HepG2 (cell line): ENCODE measurements around the gene SLC23A3. TPM values are rescaled to one million over a fixed set of nuclear protein-coding genes. Genes with fewer than 3 reads are reported as not detected.
A peak's percentile ranks its signal among the peaks of the same experiment; 100 is the strongest.

Source experiments
- CHD2 ChIP-seq: IDR thresholded peaks from 2 replicates; pipeline ENCODE4 v1.6.1; 2011; ENCODE audit warnings: low read depth, low read length, improper control_type of control experiment
- EP300 ChIP-seq, 3 experiments: sonication (generic) in 1 of 3; formaldehyde crosslinking in 1 of 3; IDR thresholded peaks; 2 replicates each; pipeline versions ENCODE4 v1.5.1 to v1.6.1; 2011 to 2020; ENCODE audit warnings: low read depth in 2 of 3, low read length in 2 of 3, borderline replicate concordance in 1 of 3, improper control_type of control experiment in 1 of 3, mild to moderate bottlenecking in 1 of 3, missing genetic modification reagents in 1 of 3, moderate library complexity in 1 of 3
- GFI1 ChIP-seq: sonication (generic); formaldehyde crosslinking; IDR thresholded peaks from 2 replicates; pipeline ENCODE4 v1.5.0; 2020; ENCODE audit warnings: missing genetic modification reagents, mild to moderate bottlenecking, borderline replicate concordance
- HDAC2 ChIP-seq: sonication (generic); formaldehyde crosslinking; IDR thresholded peaks from 2 replicates; pipeline ENCODE4 v1.4.0; 2020; ENCODE audit warnings: missing genetic modification reagents
- IKZF1 ChIP-seq: fragments of 450-650 bp; IDR thresholded peaks from 2 replicates; pipeline ENCODE4 v1.7.1; 2016
- MXD4 ChIP-seq: IDR thresholded peaks from 2 replicates; pipeline ENCODE4 v1.6.1; 2016; ENCODE audit warnings: mild to moderate bottlenecking, missing biosample characterization, missing genetic modification reagents
- SATB2 ChIP-seq: sonication (generic); formaldehyde crosslinking; IDR thresholded peaks from 2 replicates; pipeline ENCODE4 v1.5.0; 2020; ENCODE audit warnings: missing genetic modification reagents
- TCF12 ChIP-seq, 2 experiments: fragments of 450-650 bp in 1 of 2; sonication (generic) in 1 of 2; formaldehyde crosslinking in 1 of 2; IDR thresholded peaks; 2 replicates each; pipeline versions ENCODE4 v1.6.1 to v1.8.0; 2017 to 2022; ENCODE audit warnings: antibody characterized with exemption in 1 of 2, mild to moderate bottlenecking in 1 of 2, missing genetic modification reagents in 1 of 2, moderate library complexity in 1 of 2
- ZNF20 ChIP-seq: sonication (generic); formaldehyde crosslinking; IDR thresholded peaks from 2 replicates; pipeline ENCODE4 v1.4.0; 2020; ENCODE audit warnings: mild to moderate bottlenecking, moderate library complexity, missing genetic modification reagents
- ZNF432 ChIP-seq: sonication (generic); formaldehyde crosslinking; IDR thresholded peaks from 2 replicates; pipeline ENCODE4 v1.5.0; 2020; ENCODE audit warnings: missing genetic modification reagents, mild to moderate bottlenecking, borderline replicate concordance
- ZNF468 ChIP-seq: sonication (generic); formaldehyde crosslinking; IDR thresholded peaks from 2 replicates; pipeline ENCODE4 v1.8.0; 2022; ENCODE audit warnings: mild to moderate bottlenecking, moderate library complexity, missing genetic modification reagents
- ZSCAN21 ChIP-seq: sonication (generic); formaldehyde crosslinking; IDR thresholded peaks from 2 replicates; pipeline ENCODE4 v1.8.0; 2022; ENCODE audit warnings: mild to moderate bottlenecking, missing genetic modification reagents, moderate library complexity, borderline replicate concordance
- polyA plus RNA-seq, 8 experiments: library from polyadenylated mRNA; depleted of rRNA in 3 of 8; stranded (reverse) in 7 of 8; unstranded in 1 of 8; fragments of >200 nt; fragmentation: Illumina TruSeq in 4 of 8; extraction: Trizol in 4 of 8; gene quantifications; 2 replicates each; pipeline versions ENCODE4 v1.2.1 to v1.2.3, GENCODE V29; 2011 to 2016; ENCODE audit warnings: low read depth in 4 of 8, missing spikeins in 1 of 8, mixed read lengths in 1 of 8; ENCODE audit not compliant: insufficient read depth in 1 of 8
- total RNA-seq, 5 experiments: library from RNA; depleted of rRNA; stranded (reverse); fragments of >200 nt; fragmentation: Illumina TruSeq; extraction: Trizol; gene quantifications; 2 replicates each; pipeline ENCODE4 v1.2.3, GENCODE V29; 2016; ENCODE audit warnings: low read depth in 1 of 5
- TF ChIP-seq, protein P1 (sequence below): sonication (generic); formaldehyde crosslinking; IDR thresholded peaks from 2 replicates; pipeline ENCODE4 v1.4.0; 2020; ENCODE audit warnings: mild to moderate bottlenecking, missing genetic modification reagents
- TF ChIP-seq, protein P2 (sequence below): sonication (generic); formaldehyde crosslinking; IDR thresholded peaks from 2 replicates; pipeline ENCODE4 v1.4.0; 2020; ENCODE audit warnings: mild to moderate bottlenecking, missing genetic modification reagents
- TF ChIP-seq, protein P3 (sequence below): sonication (generic); formaldehyde crosslinking; IDR thresholded peaks from 2 replicates; pipeline ENCODE4 v1.5.1; 2020; ENCODE audit warnings: missing genetic modification reagents, mild to moderate bottlenecking, borderline replicate concordance
- TF ChIP-seq, protein P4 (sequence below): sonication (generic); formaldehyde crosslinking; IDR thresholded peaks from 2 replicates; pipeline ENCODE4 v1.5.0; 2020; ENCODE audit warnings: mild to moderate bottlenecking, missing genetic modification reagents, moderate library complexity
- TF ChIP-seq, protein P5 (sequence below): IDR thresholded peaks from 2 replicates; pipeline ENCODE4 v1.6.1; 2012; ENCODE audit warnings: low read length, improper control_type of control experiment

Gene SLC23A3
- total and polyA plus RNA-seq, 2 of the 13 experiments (the other 11 are each of a cell fraction or from before 2014, with no cell fraction given): 0.38 to 0.78 TPM

DNA sequence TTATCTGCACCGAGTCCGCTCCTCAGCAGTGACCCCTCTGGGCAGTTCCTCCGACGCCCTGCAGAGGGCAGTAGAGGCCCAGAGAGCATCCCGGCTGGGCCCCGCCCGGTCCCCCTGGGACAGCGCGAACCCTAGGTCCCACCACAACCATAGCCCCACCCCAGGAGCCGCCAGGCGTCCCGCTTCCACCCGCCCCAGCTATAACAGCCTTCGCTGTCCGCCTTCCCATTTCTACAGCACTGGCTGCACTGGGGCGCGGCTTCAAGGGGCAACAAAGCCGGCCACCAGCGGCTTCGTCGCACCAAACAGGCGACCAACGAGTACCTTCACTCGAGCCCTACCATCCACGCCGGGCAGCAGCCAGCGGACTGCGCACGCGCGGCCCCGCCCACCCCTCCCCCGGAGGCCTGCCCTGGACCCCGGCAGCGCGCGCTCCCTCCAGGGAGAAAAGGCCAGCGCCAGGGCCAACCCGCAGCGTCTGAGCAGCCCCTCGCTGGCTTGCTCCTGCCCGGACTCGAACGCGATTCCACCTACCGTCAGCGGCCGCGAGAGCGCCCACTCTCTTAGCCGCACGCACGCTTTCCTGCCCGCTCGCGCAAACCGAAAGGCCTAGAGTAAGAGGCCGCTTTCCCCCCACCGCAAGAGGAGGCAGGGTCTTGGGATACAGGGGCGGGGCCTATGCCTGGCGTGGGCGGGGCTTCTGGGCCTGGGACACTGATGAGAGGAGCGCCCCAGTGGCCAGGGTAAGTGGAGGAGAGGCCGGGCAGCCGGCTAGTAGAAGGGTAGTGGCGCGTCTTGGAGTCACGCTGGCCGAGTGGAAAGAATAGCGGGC lies 9.4 kb downstream of the SLC23A3 start, which contains the start of gene NHEJ1 (continued):
- TF ChIP-seq ZNF468 (CRISPR knock-in tag) (no peak), MXD4 (CRISPR knock-in tag) (peak; percentile 77), EP300 (IDR thresholded peaks at IDR 0.05; ENCODE audit: low read depth in 2 of 2, low read length in 2 of 2) (no peak), EP300 (CRISPR knock-in tag; IDR thresholded peaks at IDR 0.05; ENCODE audit: borderline replicate concordance) (no peak; the same call in 1 of the 2 replicates), ZSCAN21 (CRISPR knock-in tag) (peak; percentile 78; the same call in 1 of the 2 replicates), ZNF432 (CRISPR knock-in tag) (no peak), ZNF20 (CRISPR knock-in tag) (no peak), HDAC2 (CRISPR knock-in tag) (peak; percentile 69), GFI1 (CRISPR knock-in tag) (peak; percentile 42), CHD2 (0 out of 2 replicates have a peak, but pooled peaks have one; percentile 28), SATB2 (CRISPR knock-in tag) (0 out of 2 replicates have a peak, but pooled peaks have one; percentile 19), IKZF1 (no peak), TCF12 (IDR thresholded peaks at IDR 0.05) (no peak), TCF12 (CRISPR knock-in tag; IDR thresholded peaks at IDR 0.05) (peak; percentile 72)
- TF ChIP-seq, protein P1, sequence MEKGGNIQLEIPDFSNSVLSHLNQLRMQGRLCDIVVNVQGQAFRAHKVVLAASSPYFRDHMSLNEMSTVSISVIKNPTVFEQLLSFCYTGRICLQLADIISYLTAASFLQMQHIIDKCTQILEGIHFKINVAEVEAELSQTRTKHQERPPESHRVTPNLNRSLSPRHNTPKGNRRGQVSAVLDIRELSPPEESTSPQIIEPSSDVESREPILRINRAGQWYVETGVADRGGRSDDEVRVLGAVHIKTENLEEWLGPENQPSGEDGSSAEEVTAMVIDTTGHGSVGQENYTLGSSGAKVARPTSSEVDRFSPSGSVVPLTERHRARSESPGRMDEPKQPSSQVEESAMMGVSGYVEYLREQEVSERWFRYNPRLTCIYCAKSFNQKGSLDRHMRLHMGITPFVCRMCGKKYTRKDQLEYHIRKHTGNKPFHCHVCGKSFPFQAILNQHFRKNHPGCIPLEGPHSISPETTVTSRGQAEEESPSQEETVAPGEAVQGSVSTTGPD: peak; percentile 57; the same call in 1 of the 2 replicates
- TF ChIP-seq, protein P2, sequence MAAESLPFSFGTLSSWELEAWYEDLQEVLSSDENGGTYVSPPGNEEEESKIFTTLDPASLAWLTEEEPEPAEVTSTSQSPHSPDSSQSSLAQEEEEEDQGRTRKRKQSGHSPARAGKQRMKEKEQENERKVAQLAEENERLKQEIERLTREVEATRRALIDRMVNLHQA (CRISPR knock-in tag): no peak
- TF ChIP-seq, protein P3, sequence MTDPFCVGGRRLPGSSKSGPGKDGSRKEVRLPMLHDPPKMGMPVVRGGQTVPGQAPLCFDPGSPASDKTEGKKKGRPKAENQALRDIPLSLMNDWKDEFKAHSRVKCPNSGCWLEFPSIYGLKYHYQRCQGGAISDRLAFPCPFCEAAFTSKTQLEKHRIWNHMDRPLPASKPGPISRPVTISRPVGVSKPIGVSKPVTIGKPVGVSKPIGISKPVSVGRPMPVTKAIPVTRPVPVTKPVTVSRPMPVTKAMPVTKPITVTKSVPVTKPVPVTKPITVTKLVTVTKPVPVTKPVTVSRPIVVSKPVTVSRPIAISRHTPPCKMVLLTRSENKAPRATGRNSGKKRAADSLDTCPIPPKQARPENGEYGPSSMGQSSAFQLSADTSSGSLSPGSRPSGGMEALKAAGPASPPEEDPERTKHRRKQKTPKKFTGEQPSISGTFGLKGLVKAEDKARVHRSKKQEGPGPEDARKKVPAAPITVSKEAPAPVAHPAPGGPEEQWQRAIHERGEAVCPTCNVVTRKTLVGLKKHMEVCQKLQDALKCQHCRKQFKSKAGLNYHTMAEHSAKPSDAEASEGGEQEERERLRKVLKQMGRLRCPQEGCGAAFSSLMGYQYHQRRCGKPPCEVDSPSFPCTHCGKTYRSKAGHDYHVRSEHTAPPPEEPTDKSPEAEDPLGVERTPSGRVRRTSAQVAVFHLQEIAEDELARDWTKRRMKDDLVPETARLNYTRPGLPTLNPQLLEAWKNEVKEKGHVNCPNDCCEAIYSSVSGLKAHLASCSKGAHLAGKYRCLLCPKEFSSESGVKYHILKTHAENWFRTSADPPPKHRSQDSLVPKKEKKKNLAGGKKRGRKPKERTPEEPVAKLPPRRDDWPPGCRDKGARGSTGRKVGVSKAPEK (CRISPR knock-in tag): no peak
- TF ChIP-seq, protein P4, sequence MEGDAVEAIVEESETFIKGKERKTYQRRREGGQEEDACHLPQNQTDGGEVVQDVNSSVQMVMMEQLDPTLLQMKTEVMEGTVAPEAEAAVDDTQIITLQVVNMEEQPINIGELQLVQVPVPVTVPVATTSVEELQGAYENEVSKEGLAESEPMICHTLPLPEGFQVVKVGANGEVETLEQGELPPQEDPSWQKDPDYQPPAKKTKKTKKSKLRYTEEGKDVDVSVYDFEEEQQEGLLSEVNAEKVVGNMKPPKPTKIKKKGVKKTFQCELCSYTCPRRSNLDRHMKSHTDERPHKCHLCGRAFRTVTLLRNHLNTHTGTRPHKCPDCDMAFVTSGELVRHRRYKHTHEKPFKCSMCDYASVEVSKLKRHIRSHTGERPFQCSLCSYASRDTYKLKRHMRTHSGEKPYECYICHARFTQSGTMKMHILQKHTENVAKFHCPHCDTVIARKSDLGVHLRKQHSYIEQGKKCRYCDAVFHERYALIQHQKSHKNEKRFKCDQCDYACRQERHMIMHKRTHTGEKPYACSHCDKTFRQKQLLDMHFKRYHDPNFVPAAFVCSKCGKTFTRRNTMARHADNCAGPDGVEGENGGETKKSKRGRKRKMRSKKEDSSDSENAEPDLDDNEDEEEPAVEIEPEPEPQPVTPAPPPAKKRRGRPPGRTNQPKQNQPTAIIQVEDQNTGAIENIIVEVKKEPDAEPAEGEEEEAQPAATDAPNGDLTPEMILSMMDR: peak; percentile 96
- TF ChIP-seq, protein P5, sequence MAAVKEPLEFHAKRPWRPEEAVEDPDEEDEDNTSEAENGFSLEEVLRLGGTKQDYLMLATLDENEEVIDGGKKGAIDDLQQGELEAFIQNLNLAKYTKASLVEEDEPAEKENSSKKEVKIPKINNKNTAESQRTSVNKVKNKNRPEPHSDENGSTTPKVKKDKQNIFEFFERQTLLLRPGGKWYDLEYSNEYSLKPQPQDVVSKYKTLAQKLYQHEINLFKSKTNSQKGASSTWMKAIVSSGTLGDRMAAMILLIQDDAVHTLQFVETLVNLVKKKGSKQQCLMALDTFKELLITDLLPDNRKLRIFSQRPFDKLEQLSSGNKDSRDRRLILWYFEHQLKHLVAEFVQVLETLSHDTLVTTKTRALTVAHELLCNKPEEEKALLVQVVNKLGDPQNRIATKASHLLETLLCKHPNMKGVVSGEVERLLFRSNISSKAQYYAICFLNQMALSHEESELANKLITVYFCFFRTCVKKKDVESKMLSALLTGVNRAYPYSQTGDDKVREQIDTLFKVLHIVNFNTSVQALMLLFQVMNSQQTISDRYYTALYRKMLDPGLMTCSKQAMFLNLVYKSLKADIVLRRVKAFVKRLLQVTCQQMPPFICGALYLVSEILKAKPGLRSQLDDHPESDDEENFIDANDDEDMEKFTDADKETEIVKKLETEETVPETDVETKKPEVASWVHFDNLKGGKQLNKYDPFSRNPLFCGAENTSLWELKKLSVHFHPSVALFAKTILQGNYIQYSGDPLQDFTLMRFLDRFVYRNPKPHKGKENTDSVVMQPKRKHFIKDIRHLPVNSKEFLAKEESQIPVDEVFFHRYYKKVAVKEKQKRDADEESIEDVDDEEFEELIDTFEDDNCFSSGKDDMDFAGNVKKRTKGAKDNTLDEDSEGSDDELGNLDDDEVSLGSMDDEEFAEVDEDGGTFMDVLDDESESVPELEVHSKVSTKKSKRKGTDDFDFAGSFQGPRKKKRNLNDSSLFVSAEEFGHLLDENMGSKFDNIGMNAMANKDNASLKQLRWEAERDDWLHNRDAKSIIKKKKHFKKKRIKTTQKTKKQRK: no peak
